GM03348 (cell line): Measurements from ENCODE around the gene PRR23A.
"Not testable (repeated sequence)": the region's sequence is repeated elsewhere in the genome, so short reads cannot be mapped to it uniquely, and the experiment has no call there.

ENCODE experiments used
- DNase-seq: peaks from one replicate; pipeline ENCODE4 v3.0.0; 2012; ENCODE audit warnings: low spot score

The PRR23A gene

GRCh38 chr3:139006051-139006716, at the start of gene PRR23A:
Gene PRR23A, minus strand, starts transcription at chr3:139006268. Its CDS starts 0 bp downstream, at chr3:139006268.
- DNase-seq, result no peak

- no peak for DNase-seq
These were observed 46.9 kb upstream of the PRR23A start for GRCh38 chr3:139052802-139053600.

- DNase-seq, result no peak
These were observed 38.5 kb upstream of the PRR23A start, which contains the start of gene PRR23C for GRCh38 chr3:139044366-139045210. Gene PRR23C, minus strand, starts transcription at chr3:139044892. Its CDS starts 272 bp downstream, at chr3:139044620.

- DNase-seq, result no peak
These were observed 37.7 kb upstream of the PRR23A start for GRCh38 chr3:139043554-139044365.

GRCh38 chr3:139037478-139037877, 31.4 kb upstream of the PRR23A start:
- DNase-seq, result no peak

- DNase-seq, result no peak
These were observed 26.4 kb upstream of the PRR23A start for GRCh38 chr3:139032326-139033002.

- DNase-seq, result not testable (repeated sequence)
These were observed 24.5 kb upstream of the PRR23A start for GRCh38 chr3:139030576-139030975.

- DNase-seq, result no peak
These were observed 18.9 kb upstream of the PRR23A start for GRCh38 chr3:139024968-139025367.

- DNase-seq, result no peak
These were observed 14.8 kb upstream of the PRR23A start, which contains the start of gene PRR23B for GRCh38 chr3:139020868-139021234. Gene PRR23B, minus strand, starts transcription at chr3:139020926. Its CDS starts 265 bp downstream, at chr3:139020661.

- DNase-seq, result no peak
These were observed 14.2 kb upstream of the PRR23A start for GRCh38 chr3:139020036-139020867.

- no peak for DNase-seq
These were observed 10.5 kb upstream of the PRR23A start for GRCh38 chr3:139016430-139017048.

GRCh38 chr3:139005356-139005993, 593 bp downstream of the PRR23A start:
- no peak for DNase-seq

GRCh38 chr3:138995706-138996105, 10.4 kb downstream of the PRR23A start:
- DNase-seq, result no peak

GRCh38 chr3:138987181-138987580, 18.9 kb downstream of the PRR23A start:
- DNase-seq, result no peak

GRCh38 chr3:138985932-138986331, 20.1 kb downstream of the PRR23A start:
- no peak for DNase-seq

GRCh38 chr3:138984816-138985215, 21.3 kb downstream of the PRR23A start:
- DNase-seq, result no peak

- DNase-seq, result no peak
These were observed 30.0 kb downstream of the PRR23A start for GRCh38 chr3:138976047-138976446.

- no peak for DNase-seq
These were observed 30.7 kb downstream of the PRR23A start for GRCh38 chr3:138975351-138975750.

GRCh38 chr3:138974462-138974861, 31.6 kb downstream of the PRR23A start:
- DNase-seq, result no peak
